GM18873 (cell line): Measurements from ENCODE around the gene ZNF862.
"Not testable (repeated sequence)": the region's sequence is repeated elsewhere in the genome, so short reads cannot be mapped to it uniquely, and the experiment has no call there.

ENCODE experiments used
- ATAC-seq: cut with Tn5 transposase; IDR thresholded peaks from one replicate; pipeline ENCODE4 v1.9.1; 2021; ENCODE audit warnings: mild to moderate bottlenecking, moderate library complexity, moderate number of reproducible peaks; ENCODE audit not compliant: unreplicated experiment, low FRiP score

ZNF862 gene

GRCh38 chr7:149823631-149824199 lies 14.5 kb upstream of the ZNF862 start:
- ATAC-seq: no peak

GRCh38 chr7:149824301-149824741 lies 13.9 kb upstream of the ZNF862 start:
- ATAC-seq: no peak

GRCh38 chr7:149824748-149825566 lies 13.2 kb upstream of the ZNF862 start:
- ATAC-seq: no peak

- no peak for ATAC-seq
Observed at GRCh38 chr7:149825567-149826343, 12.4 kb upstream of the ZNF862 start.

- ATAC-seq: no peak
Observed at GRCh38 chr7:149826344-149827088, 11.7 kb upstream of the ZNF862 start.

GRCh38 chr7:149827089-149827981 lies 10.8 kb upstream of the ZNF862 start:
- ATAC-seq: no peak

GRCh38 chr7:149828357-149829309 lies 9.5 kb upstream of the ZNF862 start:
- ATAC-seq: no peak

- not testable (repeated sequence) for ATAC-seq
Observed at GRCh38 chr7:149830527-149830926, 7.6 kb upstream of the ZNF862 start.

GRCh38 chr7:149830997-149831740 lies 7.0 kb upstream of the ZNF862 start:
- no peak for ATAC-seq

GRCh38 chr7:149831741-149832219 lies 6.4 kb upstream of the ZNF862 start:
- ATAC-seq: no peak

- ATAC-seq: no peak
Observed at GRCh38 chr7:149832332-149833041, 5.7 kb upstream of the ZNF862 start.

- ATAC-seq: no peak
Observed at GRCh38 chr7:149833495-149834130, 4.6 kb upstream of the ZNF862 start.

GRCh38 chr7:149834601-149835000 lies 3.6 kb upstream of the ZNF862 start:
- ATAC-seq: no peak

- ATAC-seq: no peak
Observed at GRCh38 chr7:149836434-149836833, 1.7 kb upstream of the ZNF862 start.

GRCh38 chr7:149837564-149838223 lies 481 bp upstream of the ZNF862 start:
- no peak for ATAC-seq

- no peak for ATAC-seq
Observed at GRCh38 chr7:149838992-149839408, 825 bp downstream of the ZNF862 start.
